WTC11 (cell line): ENCODE measurements around the gene CBFA2T2. TPM values are rescaled to one million over a fixed set of nuclear protein-coding genes. Genes with fewer than 3 reads are reported as not detected.

Experiments
- ATAC-seq: fragments of 200-7000 bp; cut with Tn5 transposase; 2 replicates; pipeline ENCODE4 v1.10.0; 2021; ENCODE audit warnings: mild to moderate bottlenecking, moderate library complexity
- CTCF ChIA-PET: fragments of 300-600 bp; sonication (Branson Sonifier 250); formaldehyde crosslinking; loops from one replicate; lab custom pipeline; 2021; ENCODE audit warnings: antibody characterized with exemption; lab: Charles Lee
- POLR2A ChIA-PET: fragments of 350-600 bp; sonication (Branson Sonifier 250); formaldehyde crosslinking; loops from one replicate; lab custom pipeline; 2021; ENCODE audit warnings: antibody characterized with exemption; lab: Charles Lee
- DNase-seq: peaks from one replicate; pipeline ENCODE4 v3.0.0; 2021; ENCODE audit warnings: low spot score
- H3K27ac Mint-ChIP-seq: 2 replicates; pipeline ENCODE4 v1.8.0; 2021; ENCODE audit warnings: mixed read lengths
- H3K27me3 Mint-ChIP-seq: 2 replicates; pipeline ENCODE4 v1.8.0; 2021; ENCODE audit warnings: low read depth, mild to moderate bottlenecking, moderate library complexity, mixed read lengths
- H3K36me3 Mint-ChIP-seq: 2 replicates; pipeline ENCODE4 v1.8.0; 2021; ENCODE audit warnings: mixed read lengths
- H3K4me1 Mint-ChIP-seq: 2 replicates; pipeline ENCODE4 v1.8.0; 2022; ENCODE audit warnings: mixed read lengths
- H3K4me3 Mint-ChIP-seq: 2 replicates; pipeline ENCODE4 v1.8.0; 2021; ENCODE audit warnings: mild to moderate bottlenecking, moderate library complexity, mixed read lengths
- H3K9me3 Mint-ChIP-seq: 2 replicates; pipeline ENCODE4 v1.8.0; 2021; ENCODE audit warnings: mixed read lengths
- ARID4B ChIP-seq: sonication (generic); formaldehyde crosslinking; IDR thresholded peaks from 2 replicates; pipeline ENCODE4 v1.8.0; 2023; ENCODE audit warnings: missing genetic modification reagents, mild to moderate bottlenecking, borderline replicate concordance
- CREB1 ChIP-seq: sonication (generic); formaldehyde crosslinking; IDR thresholded peaks from 2 replicates; pipeline ENCODE4 v1.8.0; 2023; ENCODE audit warnings: mild to moderate bottlenecking, missing genetic modification reagents
- ELF4 ChIP-seq: sonication (generic); formaldehyde crosslinking; IDR thresholded peaks from 2 replicates; pipeline ENCODE4 v1.8.1; 2022; ENCODE audit warnings: low read depth, mild to moderate bottlenecking, moderate library complexity, missing genetic modification reagents
- ERG ChIP-seq: fragments of 250-450 bp; sonication (Bioruptor Pico); IDR thresholded peaks from 2 replicates; pipeline ENCODE4 v1.8.0; 2021; ENCODE audit warnings: mild to moderate bottlenecking
- ETV6 ChIP-seq: sonication (generic); formaldehyde crosslinking; IDR thresholded peaks from 2 replicates; pipeline ENCODE4 v1.8.1; 2022; ENCODE audit warnings: mild to moderate bottlenecking, missing genetic modification reagents
- GABPB1 ChIP-seq: sonication (generic); formaldehyde crosslinking; IDR thresholded peaks from 2 replicates; pipeline ENCODE4 v1.8.1; 2023; ENCODE audit warnings: mild to moderate bottlenecking, missing genetic modification reagents
- GRHL2 ChIP-seq: fragments of 250-450 bp; sonication (Bioruptor Pico); IDR thresholded peaks from 2 replicates; pipeline ENCODE4 v1.8.0; 2022; ENCODE audit warnings: mild to moderate bottlenecking, moderate library complexity; ENCODE audit not compliant: insufficient replicate concordance, severe bottlenecking
- IRF1 ChIP-seq: sonication (generic); formaldehyde crosslinking; IDR thresholded peaks from 2 replicates; pipeline ENCODE4 v1.8.0; 2023; ENCODE audit warnings: missing genetic modification reagents
- MXD4 ChIP-seq: fragments of 250-450 bp; sonication (Bioruptor Pico); IDR thresholded peaks from 2 replicates; pipeline ENCODE4 v1.8.0; 2021; ENCODE audit warnings: mild to moderate bottlenecking, moderate library complexity, borderline replicate concordance
- NFYB ChIP-seq: sonication (generic); formaldehyde crosslinking; conservative IDR thresholded peaks from 2 replicates; pipeline ENCODE4 v1.8.0; 2022; ENCODE audit warnings: low read depth, missing genetic modification reagents
- NR3C1 ChIP-seq: sonication (generic); formaldehyde crosslinking; conservative IDR thresholded peaks from 2 replicates; pipeline ENCODE4 v1.8.1; 2023; ENCODE audit warnings: low read depth, mild to moderate bottlenecking, missing genetic modification reagents
- SMAD4 ChIP-seq: sonication (generic); formaldehyde crosslinking; IDR thresholded peaks from 2 replicates; pipeline ENCODE4 v1.8.0; 2022; ENCODE audit warnings: mild to moderate bottlenecking, missing genetic modification reagents
- TEAD1 ChIP-seq: sonication (generic); formaldehyde crosslinking; IDR thresholded peaks from 2 replicates; pipeline ENCODE4 v1.8.0; 2022; ENCODE audit warnings: mild to moderate bottlenecking, missing genetic modification reagents
- ZBTB21 ChIP-seq: sonication (generic); formaldehyde crosslinking; IDR thresholded peaks from 2 replicates; pipeline ENCODE4 v1.8.1; 2023; ENCODE audit warnings: mild to moderate bottlenecking, missing genetic modification reagents, borderline replicate concordance
- ZNF416 ChIP-seq: fragments of 250-450 bp; sonication (Bioruptor Pico); IDR thresholded peaks from 2 replicates; pipeline ENCODE4 v1.9.0; 2021; ENCODE audit warnings: mild to moderate bottlenecking, inconsistent platforms
- total RNA-seq: library from RNA; stranded (reverse); gene quantifications from 3 replicates; pipeline ENCODE4 v1.2.3, GENCODE V29; 2021
- TF ChIP-seq, protein P1 (sequence below): fragments of 250-450 bp; sonication (Bioruptor Pico); IDR thresholded peaks from 2 replicates; pipeline ENCODE4 v1.9.0; 2021; ENCODE audit warnings: mild to moderate bottlenecking
- TF ChIP-seq, protein P2 (sequence below): fragments of 250-450 bp; sonication (Bioruptor Pico); IDR thresholded peaks from 2 replicates; pipeline ENCODE4 v1.9.0; 2021; ENCODE audit warnings: mild to moderate bottlenecking, borderline replicate concordance

CBFA2T2 gene
- total RNA-seq, 1 experiment from 2014 or later, result 22.1 TPM

DNA sequence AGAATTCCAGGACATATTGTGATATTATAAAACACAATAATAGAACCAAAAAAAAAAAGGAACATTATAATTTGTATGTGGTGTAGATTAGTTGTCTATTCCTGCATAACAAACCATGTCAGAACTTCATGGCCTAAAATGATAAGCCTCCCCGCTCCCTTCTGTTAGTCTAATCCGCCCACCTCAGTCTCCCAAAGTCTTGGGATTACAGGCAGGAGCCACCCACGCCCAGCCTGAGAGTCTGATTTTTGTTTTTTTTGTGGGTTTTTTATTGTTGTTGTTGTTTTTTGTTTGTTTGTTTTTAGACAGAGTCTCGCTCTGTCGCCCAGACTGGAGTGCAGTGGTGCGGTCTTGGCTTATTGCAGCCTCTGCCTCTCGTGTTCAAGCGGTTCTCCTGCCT, 111.1 kb downstream of the CBFA2T2 start (continued):
- no peak for TF ChIP-seq ERG (CRISPR knock-in tag)
- no peak for TF ChIP-seq CREB1 (CRISPR knock-in tag)
- no peak for TF ChIP-seq IRF1
- TF ChIP-seq MXD4 (CRISPR knock-in tag), result no peak
- no peak for TF ChIP-seq NFYB (CRISPR knock-in tag)

DNA sequence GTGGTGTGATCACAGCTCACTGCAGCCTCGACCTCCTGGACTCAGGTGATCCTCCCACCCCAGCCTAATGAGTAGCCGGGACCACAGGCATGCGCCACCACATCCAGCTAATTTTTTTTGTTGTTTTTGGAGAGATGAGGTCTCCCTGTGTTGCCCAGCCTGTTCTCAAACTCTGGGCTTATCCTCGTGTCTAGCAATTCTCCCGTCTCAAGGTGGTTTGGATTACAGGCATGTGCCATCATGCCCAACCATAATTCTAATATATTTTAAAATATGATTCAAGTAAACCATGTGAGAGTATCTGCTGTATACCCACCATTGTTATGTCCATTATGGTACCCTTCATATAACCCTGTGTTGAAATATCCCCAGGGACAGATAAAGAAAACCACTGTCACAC, 112.0 kb downstream of the CBFA2T2 start:
- ATAC-seq, result no peak
- Mint-ChIP-seq H3K27me3 (no peaks in the 10 kb centered on the region; the same call in 1 of the 2 replicates), H3K4me1 (peaks cover 7% of the 10 kb centered on the region), H3K27ac (no peak overlapping the region), H3K4me3 (no peak overlapping the region)
- no peak for DNase-seq
- CTCF ChIA-PET, result interaction anchor here (0.9 kb wide), 2 partner anchors 66 to 127 kb away, joined by 3 to 4 read pairs; no protein-coding TSS in a partner anchor
- TF ChIP-seq ELF4 (CRISPR knock-in tag), result no peak
- no peak for TF ChIP-seq ZBTB21 (CRISPR knock-in tag)
- TF ChIP-seq NR3C1 (CRISPR knock-in tag), result no peak
- no peak for TF ChIP-seq ZNF416 (CRISPR knock-in tag)
- no peak for TF ChIP-seq ARID4B (CRISPR knock-in tag)
- no peak for TF ChIP-seq TEAD1 (CRISPR knock-in tag)
- TF ChIP-seq, all 79 proteins: peak for 0
- H3K36me3 Mint-ChIP-seq, result peaks cover 9% of the 10 kb centered on the region
- H3K9me3 Mint-ChIP-seq, result peaks cover 8% of the 10 kb centered on the region
- POLR2A ChIA-PET, result no interaction called here

DNA sequence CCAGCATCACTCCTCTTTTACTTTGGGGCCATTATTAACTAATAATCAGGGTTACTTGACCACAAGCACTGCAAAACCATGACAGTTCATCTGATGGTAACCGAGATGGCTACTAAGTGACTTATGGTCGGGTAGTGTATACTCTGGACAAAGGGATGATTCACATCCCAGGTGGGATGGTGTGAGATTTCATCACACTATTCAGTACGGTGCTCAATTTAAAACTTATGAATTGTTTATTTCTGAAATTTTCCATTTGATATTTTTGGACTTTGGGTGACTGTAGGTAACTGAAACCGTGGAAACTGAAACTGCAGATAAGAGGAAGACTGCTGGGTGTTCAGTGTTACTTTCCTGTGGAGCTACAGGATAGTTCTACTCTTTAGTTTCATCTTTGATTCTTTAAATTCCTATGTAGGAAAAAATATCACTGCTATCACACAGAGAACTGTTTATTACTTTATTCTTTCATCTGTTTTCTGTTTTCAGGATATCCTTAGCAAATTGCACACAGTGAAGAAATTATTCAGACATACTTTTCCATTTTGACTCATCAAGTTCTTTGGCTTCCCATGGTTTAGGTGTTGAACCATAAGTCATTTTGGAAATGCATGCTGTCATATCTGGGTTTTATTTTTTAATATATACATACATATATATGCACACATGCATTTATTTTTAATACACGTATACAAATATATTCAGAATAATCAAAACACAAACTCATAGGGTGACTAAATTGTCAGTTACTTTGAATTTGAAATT, 113.1 kb downstream of the CBFA2T2 start:
- ChIA-PET POLR2A (no interaction called here), CTCF (no interaction called here)
- DNase-seq (no peak), ATAC-seq (no peak)
- TF ChIP-seq ETV6, result no peak
- TF ChIP-seq, protein P1, sequence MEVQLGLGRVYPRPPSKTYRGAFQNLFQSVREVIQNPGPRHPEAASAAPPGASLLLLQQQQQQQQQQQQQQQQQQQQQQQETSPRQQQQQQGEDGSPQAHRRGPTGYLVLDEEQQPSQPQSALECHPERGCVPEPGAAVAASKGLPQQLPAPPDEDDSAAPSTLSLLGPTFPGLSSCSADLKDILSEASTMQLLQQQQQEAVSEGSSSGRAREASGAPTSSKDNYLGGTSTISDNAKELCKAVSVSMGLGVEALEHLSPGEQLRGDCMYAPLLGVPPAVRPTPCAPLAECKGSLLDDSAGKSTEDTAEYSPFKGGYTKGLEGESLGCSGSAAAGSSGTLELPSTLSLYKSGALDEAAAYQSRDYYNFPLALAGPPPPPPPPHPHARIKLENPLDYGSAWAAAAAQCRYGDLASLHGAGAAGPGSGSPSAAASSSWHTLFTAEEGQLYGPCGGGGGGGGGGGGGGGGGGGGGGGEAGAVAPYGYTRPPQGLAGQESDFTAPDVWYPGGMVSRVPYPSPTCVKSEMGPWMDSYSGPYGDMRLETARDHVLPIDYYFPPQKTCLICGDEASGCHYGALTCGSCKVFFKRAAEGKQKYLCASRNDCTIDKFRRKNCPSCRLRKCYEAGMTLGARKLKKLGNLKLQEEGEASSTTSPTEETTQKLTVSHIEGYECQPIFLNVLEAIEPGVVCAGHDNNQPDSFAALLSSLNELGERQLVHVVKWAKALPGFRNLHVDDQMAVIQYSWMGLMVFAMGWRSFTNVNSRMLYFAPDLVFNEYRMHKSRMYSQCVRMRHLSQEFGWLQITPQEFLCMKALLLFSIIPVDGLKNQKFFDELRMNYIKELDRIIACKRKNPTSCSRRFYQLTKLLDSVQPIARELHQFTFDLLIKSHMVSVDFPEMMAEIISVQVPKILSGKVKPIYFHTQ, result no peak
- no peak for TF ChIP-seq GRHL2 (CRISPR knock-in tag)
- peak; percentile 47; the same call in 1 of the 2 replicates for TF ChIP-seq GABPB1 (CRISPR knock-in tag)
- TF ChIP-seq, protein P2, sequence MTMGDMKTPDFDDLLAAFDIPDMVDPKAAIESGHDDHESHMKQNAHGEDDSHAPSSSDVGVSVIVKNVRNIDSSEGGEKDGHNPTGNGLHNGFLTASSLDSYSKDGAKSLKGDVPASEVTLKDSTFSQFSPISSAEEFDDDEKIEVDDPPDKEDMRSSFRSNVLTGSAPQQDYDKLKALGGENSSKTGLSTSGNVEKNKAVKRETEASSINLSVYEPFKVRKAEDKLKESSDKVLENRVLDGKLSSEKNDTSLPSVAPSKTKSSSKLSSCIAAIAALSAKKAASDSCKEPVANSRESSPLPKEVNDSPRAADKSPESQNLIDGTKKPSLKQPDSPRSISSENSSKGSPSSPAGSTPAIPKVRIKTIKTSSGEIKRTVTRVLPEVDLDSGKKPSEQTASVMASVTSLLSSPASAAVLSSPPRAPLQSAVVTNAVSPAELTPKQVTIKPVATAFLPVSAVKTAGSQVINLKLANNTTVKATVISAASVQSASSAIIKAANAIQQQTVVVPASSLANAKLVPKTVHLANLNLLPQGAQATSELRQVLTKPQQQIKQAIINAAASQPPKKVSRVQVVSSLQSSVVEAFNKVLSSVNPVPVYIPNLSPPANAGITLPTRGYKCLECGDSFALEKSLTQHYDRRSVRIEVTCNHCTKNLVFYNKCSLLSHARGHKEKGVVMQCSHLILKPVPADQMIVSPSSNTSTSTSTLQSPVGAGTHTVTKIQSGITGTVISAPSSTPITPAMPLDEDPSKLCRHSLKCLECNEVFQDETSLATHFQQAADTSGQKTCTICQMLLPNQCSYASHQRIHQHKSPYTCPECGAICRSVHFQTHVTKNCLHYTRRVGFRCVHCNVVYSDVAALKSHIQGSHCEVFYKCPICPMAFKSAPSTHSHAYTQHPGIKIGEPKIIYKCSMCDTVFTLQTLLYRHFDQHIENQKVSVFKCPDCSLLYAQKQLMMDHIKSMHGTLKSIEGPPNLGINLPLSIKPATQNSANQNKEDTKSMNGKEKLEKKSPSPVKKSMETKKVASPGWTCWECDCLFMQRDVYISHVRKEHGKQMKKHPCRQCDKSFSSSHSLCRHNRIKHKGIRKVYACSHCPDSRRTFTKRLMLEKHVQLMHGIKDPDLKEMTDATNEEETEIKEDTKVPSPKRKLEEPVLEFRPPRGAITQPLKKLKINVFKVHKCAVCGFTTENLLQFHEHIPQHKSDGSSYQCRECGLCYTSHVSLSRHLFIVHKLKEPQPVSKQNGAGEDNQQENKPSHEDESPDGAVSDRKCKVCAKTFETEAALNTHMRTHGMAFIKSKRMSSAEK (CRISPR knock-in tag), result no peak
- TF ChIP-seq SMAD4 (CRISPR knock-in tag), result no peak
- Mint-ChIP-seq H3K4me3 (no peak overlapping the region), H3K27ac (no peak overlapping the region), H3K36me3 (no peaks in the 10 kb centered on the region), H3K9me3 (no peaks in the 10 kb centered on the region), H3K4me1 (peaks cover 2% of the 10 kb centered on the region), H3K27me3 (no peaks in the 10 kb centered on the region)
